H1 (cell line): ENCODE data around the gene PGBD5. TPM values are rescaled to one million over a fixed set of nuclear protein-coding genes. Genes with fewer than 3 reads are reported as not detected.

Experiments used
- CTCF ChIA-PET: fragments of 300-600 bp; sonication (Branson Sonifier 250); formaldehyde crosslinking; loops from one replicate; lab custom pipeline; 2021; ENCODE audit not compliant: partially characterized antibody; lab: Charles Lee
- POLR2A ChIA-PET: fragments of 300-600 bp; sonication (Branson Sonifier 250); formaldehyde crosslinking; loops from one replicate; lab custom pipeline; 2021; ENCODE audit warnings: inconsistent platforms; ENCODE audit not compliant: partially characterized antibody; lab: Charles Lee
- DNase-seq, 2 experiments: peaks; one replicate each; pipeline versions ENCODE4 v3.0.0 to v3.0.0-alpha.2; 2010 to 2022; ENCODE audit warnings: low spot score in 2 of 2, low read depth in 1 of 2, mixed read lengths in 1 of 2
- FAIRE-seq: peaks from 2 replicates; lab custom pipeline; 2011; peaks lifted over from hg19 to GRCh38; lab: Jason Lieb, UNC
- H2AFZ ChIP-seq: 2 replicates; pipeline ENCODE4 v1.8.1; 2012; ENCODE audit warnings: low read length, inconsistent platforms
- H2AK5ac ChIP-seq: 2 replicates; pipeline ENCODE4 v1.6.1; 2013; ENCODE audit warnings: low read depth, low read length
- H2BK120ac ChIP-seq: replicated peaks from 2 replicates; pipeline ENCODE3; 2013; ENCODE audit warnings: low read depth, low read length, inconsistent platforms
- H2BK12ac ChIP-seq: 2 replicates; pipeline ENCODE4 v1.6.1; 2013; ENCODE audit warnings: low read depth, low read length
- H2BK15ac ChIP-seq: 2 replicates; pipeline ENCODE4 v1.6.1; 2013; ENCODE audit warnings: low read length
- H2BK20ac ChIP-seq: 2 replicates; pipeline ENCODE4 v1.6.1; 2013; ENCODE audit warnings: low read length
- H2BK5ac ChIP-seq: 2 replicates; pipeline ENCODE4 v1.6.1; 2013; ENCODE audit warnings: low read depth, low read length
- H3K14ac ChIP-seq: 2 replicates; pipeline ENCODE4 v1.6.1; 2013; ENCODE audit warnings: inconsistent platforms; ENCODE audit not compliant: insufficient read length
- H3K18ac ChIP-seq: 2 replicates; pipeline ENCODE4 v1.6.1; 2013; ENCODE audit warnings: low read length; ENCODE audit errors: extremely low read depth
- H3K23ac ChIP-seq: 2 replicates; pipeline ENCODE4 v1.6.1; 2013; ENCODE audit warnings: inconsistent platforms; ENCODE audit not compliant: insufficient read length
- H3K23me2 ChIP-seq: 2 replicates; pipeline ENCODE4 v1.6.1; 2013; ENCODE audit warnings: low read depth, low read length
- H3K27ac ChIP-seq: 2 replicates; pipeline ENCODE4 v1.6.1; 2011; ENCODE audit warnings: low read depth, low read length, inconsistent platforms
- H3K27me3 ChIP-seq, 4 experiments: replicated peaks in 1 of 4; 1 replicate in 1 of 4; 2 replicates in 3 of 4; pipeline versions ENCODE4 v1.6.1 to v1.8.1; 2011 to 2013; ENCODE audit warnings: low read length in 3 of 4, mild to moderate bottlenecking in 3 of 4, inconsistent platforms in 2 of 4, mixed read lengths in 2 of 4, moderate library complexity in 1 of 4; ENCODE audit not compliant: control insufficient read depth in 3 of 4, insufficient read depth in 3 of 4; ENCODE audit errors: extremely low read depth in 1 of 4
- H3K36me3 ChIP-seq, 4 experiments: 2 replicates each; pipeline versions ENCODE4 v1.6.1 to v1.8.1; 2011 to 2013; ENCODE audit warnings: mild to moderate bottlenecking in 4 of 4, low read length in 3 of 4, moderate library complexity in 2 of 4, control low read depth in 1 of 4, inconsistent platforms in 1 of 4; ENCODE audit not compliant: insufficient read depth in 4 of 4, control insufficient read depth in 2 of 4
- H3K4ac ChIP-seq: replicated peaks from 2 replicates; pipeline ENCODE3; 2013; ENCODE audit warnings: low read length, low read depth, mixed read lengths, inconsistent platforms; ENCODE audit not compliant: insufficient read length
- H3K4me1 ChIP-seq, 4 experiments: replicated peaks in 1 of 4; 1 replicate in 1 of 4; 2 replicates in 3 of 4; pipeline versions ENCODE4 v1.6.1 to v1.8.1; 2011 to 2013; ENCODE audit warnings: low read length in 3 of 4, inconsistent platforms in 2 of 4, mixed read lengths in 1 of 4; ENCODE audit not compliant: insufficient read depth in 4 of 4, control insufficient read depth in 3 of 4
- H3K4me2 ChIP-seq, 2 experiments: 2 replicates each; pipeline versions ENCODE4 v1.6.1 to v1.8.1; 2011 to 2013; ENCODE audit warnings: low read depth in 2 of 2, low read length in 2 of 2, control low read depth in 1 of 2, inconsistent platforms in 1 of 2, mild to moderate bottlenecking in 1 of 2; ENCODE audit not compliant: insufficient read depth in 1 of 2
- H3K4me3 ChIP-seq, 4 experiments: fragments of 200-600, 300-600 bp in 1 of 4; sonication (generic), shearing (Covaris generic), sonication (Bioruptor Twin) in 1 of 4; 2 replicates each; pipeline versions ENCODE4 v1.5.1 to v1.8.1; 2011 to 2016; ENCODE audit warnings: low read length in 4 of 4, low read depth in 3 of 4, control low read depth in 2 of 4, inconsistent platforms in 2 of 4, mild to moderate bottlenecking in 2 of 4, mixed read lengths in 1 of 4, moderate library complexity in 1 of 4; ENCODE audit not compliant: insufficient read depth in 2 of 4; ENCODE audit errors: extremely low read depth in 1 of 4
- H3K56ac ChIP-seq: replicated peaks from 2 replicates; pipeline ENCODE3; 2013; ENCODE audit warnings: low read depth, mild to moderate bottlenecking, mixed read lengths, low read length, inconsistent platforms; ENCODE audit not compliant: insufficient read length
- H3K79me1 ChIP-seq: 2 replicates; pipeline ENCODE4 v1.6.1; 2013; ENCODE audit warnings: low read depth, low read length, control low read depth
- H3K79me2 ChIP-seq, 2 experiments: 2 replicates each; pipeline versions ENCODE4 v1.6.1 to v1.8.1; 2012 to 2013; ENCODE audit warnings: low read length in 2 of 2, mild to moderate bottlenecking in 2 of 2, inconsistent platforms in 1 of 2; ENCODE audit not compliant: insufficient read depth in 2 of 2, control insufficient read depth in 1 of 2
- H3K9ac ChIP-seq, 4 experiments: replicated peaks in 1 of 4; 1 replicate in 1 of 4; 2 replicates in 3 of 4; pipeline versions ENCODE4 v1.6.1 to v1.8.1; 2011 to 2013; ENCODE audit warnings: low read depth in 3 of 4, low read length in 3 of 4, control low read depth in 2 of 4, mild to moderate bottlenecking in 2 of 4, moderate library complexity in 2 of 4, inconsistent platforms in 1 of 4; ENCODE audit errors: extremely low read depth in 1 of 4
- H3K9me3 ChIP-seq, 2 experiments: 2 replicates each; pipeline versions ENCODE4 v1.6.1 to v1.8.1; 2012 to 2013; ENCODE audit warnings: mild to moderate bottlenecking in 2 of 2, moderate library complexity in 2 of 2, control low read depth in 1 of 2, inconsistent platforms in 1 of 2, low read depth in 1 of 2, low read length in 1 of 2, mixed read lengths in 1 of 2; ENCODE audit not compliant: insufficient read depth in 2 of 2
- H4K20me1 ChIP-seq, 2 experiments: replicated peaks in 1 of 2; 2 replicates each; pipeline versions ENCODE3 to v1.8.1; 2011 to 2013; ENCODE audit warnings: inconsistent platforms in 2 of 2, low read length in 2 of 2, mild to moderate bottlenecking in 1 of 2; ENCODE audit not compliant: insufficient read depth in 2 of 2, control insufficient read depth in 1 of 2
- H4K5ac ChIP-seq: 2 replicates; pipeline ENCODE4 v1.6.1; 2013; ENCODE audit warnings: low read length, low read depth, mixed read lengths, inconsistent platforms; ENCODE audit not compliant: insufficient read length
- H4K8ac ChIP-seq: 2 replicates; pipeline ENCODE4 v1.8.0; 2013; ENCODE audit warnings: mild to moderate bottlenecking, moderate library complexity, low read length, inconsistent platforms; ENCODE audit not compliant: insufficient read depth; ENCODE audit errors: extremely low read depth
- H4K91ac ChIP-seq: replicated peaks from 2 replicates; pipeline ENCODE3; 2013; ENCODE audit warnings: low read length, mixed read lengths, inconsistent platforms; ENCODE audit not compliant: insufficient read length
- KDM1A ChIP-seq: fragments of 200-600, 300-600 bp; sonication (generic); IDR thresholded peaks from 2 replicates; pipeline ENCODE4 v1.7.1; 2016; ENCODE audit warnings: mild to moderate bottlenecking, low read length, borderline replicate concordance
- WGBS, 2 experiments: shearing (Covaris generic) in 1 of 2; methylation state at CpG; one replicate each; pipeline versions ENCODE4 v1.1.6 to v1.1.7; 2013 to 2015; ENCODE audit warnings: low lambda C conversion rate in 2 of 2, mixed read lengths in 2 of 2, inconsistent platforms in 1 of 2, low coverage in 1 of 2, missing lambda C conversion rate in 1 of 2; ENCODE audit not compliant: insufficient replicate concordance in 2 of 2, insufficient coverage in 1 of 2, insufficient read length in 1 of 2; ENCODE audit errors: extremely low coverage in 1 of 2, missing lambda C conversion rate in 1 of 2; 5-methylcytosine and 5-hydroxymethylcytosine counted together
- polyA plus RNA-seq, 7 experiments: library from polyadenylated mRNA; depleted of rRNA in 3 of 7; stranded (reverse) in 5 of 7; unstranded in 2 of 7; fragments of >200 nt in 5 of 7; fragments of 200-250 nt in 2 of 7; gene quantifications; 1 replicate in 5 of 7; 2 replicates in 1 of 7; 4 replicates in 1 of 7; pipeline versions ENCODE4 v1.2.1 to v1.2.3, GENCODE V29; 2011 to 2013; ENCODE audit warnings: missing spikeins in 2 of 7, mixed read lengths in 2 of 7
- total RNA-seq: library from RNA; stranded (reverse); fragmentation: NEBNext Ultra II Directional; extraction: Animal tissue kit (Norgen Biotek cat#: 25700); gene quantifications from 2 replicates; pipeline ENCODE4 v1.2.1, GENCODE V29; 2021

The PGBD5 gene
- total and polyA plus RNA-seq, 2 of the 8 experiments (the other 6 are each of a cell fraction or from before 2014, with no cell fraction given) = 16.3 to 18.4 TPM

DNA sequence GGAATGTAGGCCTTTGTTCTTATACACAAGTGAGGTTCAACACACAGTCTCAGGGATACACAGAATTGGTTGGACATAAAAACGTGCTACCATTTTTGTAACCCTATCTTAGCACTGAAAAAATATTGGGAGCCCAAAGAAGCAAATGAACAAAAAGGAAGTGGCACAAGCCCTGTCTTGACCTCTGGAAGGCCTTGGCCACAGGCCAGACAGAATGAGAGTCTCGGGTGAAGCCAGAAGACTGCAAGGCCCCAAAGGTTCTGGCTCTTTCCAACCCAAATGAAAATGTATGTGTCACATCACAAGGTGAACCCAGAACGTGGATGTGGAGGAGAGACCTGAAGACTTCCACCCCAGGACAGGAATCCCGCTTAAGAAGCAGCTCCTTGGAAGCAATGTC is 57.3 kb downstream of the PGBD5 start:
- Histone ChIP-seq H3K4me1 (peaks cover 0 to 3% (median 1%) of the 10 kb centered on the region in 4 experiments; a peak in 3 of 7 replicates), H3K9ac (no peak overlapping the region), H3K27me3 (no peaks in the 10 kb centered on the region), H2AK5ac (no peak overlapping the region), H3K36me3 (no peaks in the 10 kb centered on the region), H2BK5ac (no peak overlapping the region), H3K9me3 (no peaks in the 10 kb centered on the region), H2AFZ (no peak overlapping the region), H3K79me1 (peaks cover 5% of the 10 kb centered on the region; the same call in 1 of the 2 replicates), H3K23me2 (no peaks in the 10 kb centered on the region), H3K23ac (no peak overlapping the region), H3K27ac (no peak overlapping the region), H2BK15ac (no peak overlapping the region), H4K20me1 (peaks cover 0 to 2% of the 10 kb centered on the region in 2 experiments), H2BK12ac (no peak overlapping the region), H3K4ac (no peak overlapping the region), H3K18ac (no peak overlapping the region), H3K4me3 (no peak overlapping the region), H4K8ac (no peak overlapping the region), H3K4me2 (no peak overlapping the region), H4K5ac (no peak overlapping the region), H3K14ac (no peak overlapping the region), H2BK120ac (no peak overlapping the region), H4K91ac (no peak overlapping the region), H2BK20ac (no peak overlapping the region), H3K56ac (no peak overlapping the region), H3K79me2 (no peaks in the 10 kb centered on the region; a peak in 1 of 4 replicates)
- CTCF ChIA-PET = no interaction called here
- DNase-seq (no peak), FAIRE-seq (no peak)
- POLR2A ChIA-PET = no interaction called here
- WGBS, 2 experiments = 69% methylated on average over 4 of the region's 4 CpGs; no CpG with 5 or more reads in 1 of the 2 experiments
- no peak for TF ChIP-seq KDM1A
